HG02885 (cell line): ENCODE data around the gene CYCS.

ENCODE experiments used
- ATAC-seq: cut with Tn5 transposase; IDR thresholded peaks from one replicate; pipeline ENCODE4 v1.9.1; 2021; ENCODE audit warnings: mild to moderate bottlenecking; ENCODE audit not compliant: unreplicated experiment, poor library complexity

CYCS gene

DNA sequence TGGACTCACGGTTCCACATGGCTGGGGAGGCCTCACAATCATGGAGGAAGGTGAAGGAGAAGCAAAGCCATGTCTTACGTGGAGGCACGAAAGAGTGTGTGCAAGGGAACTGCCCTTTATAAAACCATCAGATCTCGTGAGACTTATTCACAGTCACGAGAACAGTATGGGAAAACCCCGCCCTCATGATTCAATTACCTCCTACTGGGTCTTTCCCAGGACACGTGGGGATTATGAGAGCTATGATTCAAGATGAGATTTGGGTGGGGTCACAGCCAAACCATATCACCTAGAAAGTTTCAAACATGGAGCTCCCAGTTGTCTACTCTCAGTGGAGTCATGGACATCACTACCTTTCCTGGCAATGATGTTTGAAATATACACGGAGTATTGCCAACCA lies 49.6 kb downstream of the CYCS start:
- ATAC-seq, result no peak

DNA sequence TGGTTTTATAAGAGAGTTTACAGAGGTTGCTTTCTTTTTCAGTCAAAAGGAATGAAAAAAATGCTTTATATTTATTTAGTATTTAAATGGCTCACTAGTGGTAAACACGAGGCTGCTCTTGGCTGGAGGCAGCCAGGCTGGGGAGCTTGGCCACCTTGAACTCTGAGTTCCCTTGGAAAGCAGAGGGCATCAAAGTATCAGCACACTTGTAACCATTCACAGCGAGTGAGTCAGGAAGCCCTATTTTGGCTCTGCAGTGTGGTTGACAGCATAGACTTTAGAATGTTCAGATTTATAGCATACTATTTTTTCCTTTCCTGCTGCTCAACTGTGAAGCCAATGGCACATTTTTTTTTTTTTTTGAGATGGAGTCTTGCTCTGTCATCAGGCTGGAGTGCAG lies 51.6 kb downstream of the CYCS start:
- ATAC-seq, result no peak
